Activated naive CD8-positive, alpha-beta T cell treated with anti-CD3 and anti-CD28 coated beads, Interleukin-2, amount 10 ng/mL, durations not matched to agents 7 days and 5 days (primary cell): ENCODE measurements around the gene NOX5. TPM values are rescaled to one million over a fixed set of nuclear protein-coding genes. Genes with fewer than 3 reads are reported as not detected.

ENCODE experiments used
- ATAC-seq: fragments of 150-1000 bp; cut with Tn5 transposase; one replicate; pipeline ENCODE4 v1.10.0; 2021; ENCODE audit warnings: low read depth, moderate library complexity
- POLR2A ChIA-PET: fragments of 350-600 bp; sonication (Branson Sonifier 250); formaldehyde crosslinking; loops from one replicate; lab custom pipeline; 2021; ENCODE audit warnings: antibody characterized with exemption; lab: Charles Lee
- DNase-seq: peaks from one replicate; pipeline ENCODE4 v3.0.0; 2021
- H3K27ac Mint-ChIP-seq: one replicate; pipeline ENCODE4 v1.8.0; 2022; ENCODE audit warnings: mild to moderate bottlenecking, mixed read lengths
- H3K27me3 Mint-ChIP-seq: one replicate; pipeline ENCODE4 v1.8.0; 2022; ENCODE audit warnings: mild to moderate bottlenecking, moderate library complexity, mixed read lengths
- H3K36me3 Mint-ChIP-seq: one replicate; pipeline ENCODE4 v1.8.0; 2021; ENCODE audit warnings: mild to moderate bottlenecking, mixed read lengths
- H3K4me1 Mint-ChIP-seq: one replicate; pipeline ENCODE4 v1.8.0; 2021; ENCODE audit warnings: mixed read lengths
- H3K4me3 Mint-ChIP-seq: one replicate; pipeline ENCODE4 v1.8.0; 2022; ENCODE audit warnings: mild to moderate bottlenecking, moderate library complexity, mixed read lengths
- H3K9me3 Mint-ChIP-seq: one replicate; pipeline ENCODE4 v1.8.0; 2021; ENCODE audit warnings: mixed read lengths
- total RNA-seq, 2 experiments: library from RNA; stranded (reverse); gene quantifications; one replicate each; pipeline ENCODE4 v1.2.3, GENCODE V29; 2021

The NOX5 gene
- total RNA-seq, 2 experiments from 2014 or later = 0.06 TPM; not detected in 1

DNA sequence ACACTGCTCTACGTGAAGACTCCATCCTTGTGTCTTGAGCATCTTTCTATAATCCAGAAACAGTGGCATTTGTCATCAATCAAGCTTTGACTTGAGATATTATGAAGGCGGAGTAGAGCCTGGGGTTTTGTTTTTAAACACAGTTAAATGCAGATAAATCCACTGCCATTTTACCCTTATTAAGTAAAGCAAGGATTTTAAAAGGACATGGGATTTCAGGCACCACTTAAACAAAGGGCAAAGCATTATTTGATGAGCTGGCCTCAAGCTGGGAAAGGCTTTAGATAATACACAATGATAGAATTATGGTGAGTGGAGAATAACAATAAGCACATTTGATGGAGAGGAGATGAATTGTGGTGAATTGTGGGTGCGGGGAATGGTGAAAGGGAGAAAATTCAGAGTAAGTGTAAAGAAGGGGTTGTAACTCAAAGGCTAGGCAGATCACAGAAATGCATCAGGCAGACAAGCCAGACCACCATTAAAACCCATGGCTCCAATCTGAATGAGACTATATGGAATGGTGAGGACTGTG lies 91.0 kb downstream of the NOX5 start:
- ATAC-seq (no peak), DNase-seq (no peak)
- peaks cover 1% of the 10 kb centered on the region for H3K36me3 Mint-ChIP-seq
- no peaks in the 10 kb centered on the region for H3K9me3 Mint-ChIP-seq
- peaks cover 12% of the 10 kb centered on the region for H3K4me1 Mint-ChIP-seq
- no peak overlapping the region for H3K27ac Mint-ChIP-seq
- H3K4me3 Mint-ChIP-seq = no peak overlapping the region
- POLR2A ChIA-PET = no interaction called here
- peaks cover 12% of the 10 kb centered on the region for H3K27me3 Mint-ChIP-seq

DNA sequence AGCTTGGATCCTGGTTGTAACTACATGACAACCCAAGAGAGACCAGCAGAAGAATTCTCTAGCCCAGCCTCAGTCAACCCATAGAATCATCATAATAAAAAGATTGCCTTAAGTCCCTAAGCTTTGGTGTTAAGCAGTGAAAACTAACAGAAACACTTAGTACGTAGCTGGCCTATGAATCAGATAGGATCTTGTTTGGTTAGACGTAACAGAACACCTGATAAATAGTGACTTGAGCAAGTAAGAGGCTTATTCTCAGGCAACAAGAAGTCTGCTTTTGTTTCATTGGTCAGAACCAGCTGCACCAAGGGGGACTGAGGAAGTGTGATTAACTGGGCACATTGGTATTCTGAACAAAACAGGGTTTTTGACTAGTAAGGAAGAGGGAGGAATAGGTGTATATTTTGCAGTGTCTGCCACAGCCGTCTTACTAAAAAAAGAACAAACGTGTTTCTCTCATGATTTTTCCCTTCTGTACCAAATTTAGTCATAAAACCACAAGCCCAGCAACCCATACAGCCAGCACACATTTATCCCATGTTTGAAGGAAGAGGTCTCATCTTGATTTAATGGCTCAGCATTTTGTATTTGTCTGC lies 92.6 kb downstream of the NOX5 start:
- POLR2A ChIA-PET = no interaction called here
- Mint-ChIP-seq H3K9me3 (no peaks in the 10 kb centered on the region), H3K27ac (no peak overlapping the region), H3K36me3 (peaks cover 1% of the 10 kb centered on the region), H3K4me1 (peaks cover 12% of the 10 kb centered on the region), H3K27me3 (peaks cover 20% of the 10 kb centered on the region), H3K4me3 (no peak overlapping the region)
- DNase-seq (no peak), ATAC-seq (no peak)

Other genes starting within 250 kb of the NOX5 start
- gene ANP32A, start 193.8 kb upstream of the NOX5 start, total RNA-seq = 100 to 1,000 TPM; 174 to 177 TPM
- under 1 TPM; 0.50 to 0.57 TPM for gene SPESP1, start 84.2 kb upstream of the NOX5 start, total RNA-seq
- gene GLCE, start 145.9 kb downstream of the NOX5 start, total RNA-seq = 1 to 10 TPM; 4.1 to 4.7 TPM